Heart left ventricle (tissue), 13 donors: Measurements from ENCODE around the gene RPS6KC1.

ENCODE experiments used
- CTCF ChIP-seq, 12 donors: fragments of 200-600 bp; sonication (generic) in 4 of 12; IDR thresholded peaks; one replicate each; pipeline versions ENCODE4 v1.5.0 to v1.8.0; 2018 to 2022; ENCODE audit warnings: antibody characterized with exemption in 12 of 12, mild to moderate bottlenecking in 5 of 12
- POLR2A ChIP-seq, 2 donors: fragments of 450-650 bp; IDR thresholded peaks; one replicate each; pipeline ENCODE4 v1.6.1; 2017; ENCODE audit warnings: antibody characterized with exemption in 2 of 2, mild to moderate bottlenecking in 2 of 2, moderate library complexity in 2 of 2
- donor health status: ischemic (EF 13 %, LVEDD 7.1; RV severe dilation, severe dysfunction).
- donor health status: DM: no; HTN: yes; CAD: no.
- donor health status: DM: no; HTN: no; CAD: no.
- donor health status: ischemic (EF 25% LVEDD 6.9; RV normal size, moderate dysfunction).
- donor health status: ischemic (EF 25% LVEDD 5.7; RV mildly dilated, moderate dysfunction).
- donor health status: ischemic (EF 35%, LVEDD 5.7; RV mildly dilated, moderate dysfunction).
- donor health status: nonischemic (EF 11% LVEDD 7.7; RV severe dilation, severe dysfunction).
- donor health status: DM: yes; HTN: yes; CAD: no.
- donor health status: PGD.
- donor health status: ischemic (EF 29% LVEDD 5.4; RV normal size, mild dysfunction).
- donor health status: nonischemic (EF 23%, LVEDD 6.1; RV moderate dilation, normal function).

- no peak for TF ChIP-seq POLR2A (IDR thresholded peaks at IDR 0.05)
- TF ChIP-seq CTCF (IDR thresholded peaks at IDR 0.05): no peak
Measured at GRCh38 chr1:213269829-213270228, 218.8 kb downstream of the RPS6KC1 start.
